GM19467 (cell line): Measurements from ENCODE around the gene SPSB1.
"Not testable (repeated sequence)": the region's sequence is repeated elsewhere in the genome, so short reads cannot be mapped to it uniquely, and the experiment has no call there.

ENCODE experiments used
- ATAC-seq: cut with Tn5 transposase; IDR thresholded peaks from one replicate; pipeline ENCODE4 v1.9.1; 2021; ENCODE audit warnings: mild to moderate bottlenecking, moderate library complexity; ENCODE audit not compliant: unreplicated experiment

Gene SPSB1

GRCh38 chr1:9299571-9300541 is 7.2 kb downstream of the SPSB1 start:
- not testable (repeated sequence) for ATAC-seq

- no peak for ATAC-seq
Observed at GRCh38 chr1:9300573-9300972, 7.9 kb downstream of the SPSB1 start.

- no peak for ATAC-seq
Observed at GRCh38 chr1:9302745-9303524, 10.2 kb downstream of the SPSB1 start.

- ATAC-seq, result no peak
Observed at GRCh38 chr1:9303916-9304315, 11.2 kb downstream of the SPSB1 start.

GRCh38 chr1:9305216-9305615 is 12.5 kb downstream of the SPSB1 start:
- ATAC-seq, result no peak

GRCh38 chr1:9306006-9306405 is 13.3 kb downstream of the SPSB1 start:
- ATAC-seq, result no peak

GRCh38 chr1:9307303-9307702 is 14.6 kb downstream of the SPSB1 start:
- ATAC-seq, result no peak

GRCh38 chr1:9308236-9308785 is 15.6 kb downstream of the SPSB1 start:
- no peak for ATAC-seq

- ATAC-seq, result no peak
Observed at GRCh38 chr1:9309080-9309479, 16.4 kb downstream of the SPSB1 start.

GRCh38 chr1:9309991-9310390 is 17.3 kb downstream of the SPSB1 start:
- no peak for ATAC-seq

- ATAC-seq, result no peak
Observed at GRCh38 chr1:9311029-9311428, 18.3 kb downstream of the SPSB1 start.

GRCh38 chr1:9311479-9311878 is 18.8 kb downstream of the SPSB1 start:
- no peak for ATAC-seq

GRCh38 chr1:9312168-9312720 is 19.6 kb downstream of the SPSB1 start:
- ATAC-seq, result no peak

- no peak for ATAC-seq
Observed at GRCh38 chr1:9313576-9313975, 20.9 kb downstream of the SPSB1 start.

GRCh38 chr1:9314111-9314510 is 21.4 kb downstream of the SPSB1 start:
- no peak for ATAC-seq

- no peak for ATAC-seq
Observed at GRCh38 chr1:9314711-9315379, 22.2 kb downstream of the SPSB1 start.

GRCh38 chr1:9315411-9316079 is 22.9 kb downstream of the SPSB1 start:
- ATAC-seq, result no peak

- ATAC-seq, result no peak
Observed at GRCh38 chr1:9316080-9316444, 23.4 kb downstream of the SPSB1 start.

- no peak for ATAC-seq
Observed at GRCh38 chr1:9316512-9316911, 23.8 kb downstream of the SPSB1 start.

GRCh38 chr1:9317072-9317471 is 24.4 kb downstream of the SPSB1 start:
- ATAC-seq, result no peak
